HCT116 (cell line): ENCODE results near the gene MAOA. TPM values are rescaled to one million over a fixed set of nuclear protein-coding genes. Genes with fewer than 3 reads are reported as not detected.

Source experiments
- ATAC-seq: fragments of 200-7000 bp; cut with Tn5 transposase; 2 replicates; pipeline ENCODE4 v1.9.1; 2020; ENCODE audit warnings: mild to moderate bottlenecking, moderate library complexity
- BruUV-seq: library from RNA; stranded (reverse); fragments of 400-500 nt; replicated peaks from 2 replicates; lab custom pipeline; 2021; lab: Mats Ljungman, UMichigan
- CTCF ChIA-PET: fragments of 300-600 bp; sonication (Branson Sonifier 250); formaldehyde crosslinking; loops from one replicate; lab custom pipeline; 2021; ENCODE audit warnings: antibody characterized with exemption; lab: Charles Lee
- POLR2A ChIA-PET: fragments of 300-600, 350-600 bp; sonication (Branson Sonifier 250); formaldehyde crosslinking; loops from one replicate; lab custom pipeline; 2021; ENCODE audit warnings: antibody characterized with exemption; lab: Charles Lee
- RAD21 ChIA-PET, 2 experiments: fragments of 300-600 bp; sonication (Branson Sonifier 250); formaldehyde crosslinking; loops; one replicate each; lab custom pipeline; 2023; ENCODE audit warnings: low total read pairs in 2 of 2; ENCODE audit not compliant: uncharacterized antibody in 2 of 2, unreplicated experiment in 2 of 2, low non-redundant PET in 1 of 2; lab: Charles Lee
- DNase-seq: peaks from one replicate; pipeline ENCODE4 v3.0.0-alpha.2; 2010; ENCODE audit warnings: low read depth, low spot score
- H2AFZ ChIP-seq: fragments of 200-600 bp; shearing (Covaris generic), sonication (generic); 2 replicates; pipeline ENCODE4 v1.6.1; 2017; ENCODE audit warnings: low read depth, mixed run types, mixed read lengths, antibody characterized with exemption, low read length; ENCODE audit not compliant: poor library complexity, severe bottlenecking
- H3K27ac ChIP-seq: 2 replicates; pipeline ENCODE4 v1.5.1; 2012; ENCODE audit warnings: low read depth, low read length
- H3K27me3 ChIP-seq: fragments of 200-600 bp; sonication (generic); 2 replicates; pipeline ENCODE4 v1.6.1; 2016; ENCODE audit warnings: mixed run types, low read length, mixed read lengths; ENCODE audit not compliant: insufficient read depth
- H3K36me3 ChIP-seq, 2 experiments: fragments of 200-500 bp in 1 of 2; fragments of 200-600 bp in 1 of 2; sonication (Bioruptor generic) in 1 of 2; sonication (generic) in 1 of 2; 2 replicates each; pipeline versions ENCODE4 v1.5.1 to v1.6.1; 2014 to 2016; ENCODE audit warnings: low read length in 2 of 2, inconsistent platforms in 1 of 2, mixed read lengths in 1 of 2, mixed run types in 1 of 2; ENCODE audit not compliant: insufficient read depth in 2 of 2, control insufficient read depth in 1 of 2
- H3K4me1 ChIP-seq, 2 experiments: fragments of 200-600 bp in 1 of 2; sonication (generic) in 1 of 2; 2 replicates each; pipeline versions ENCODE4 v1.5.1 to v1.6.1; 2012 to 2017; ENCODE audit warnings: low read length in 2 of 2, inconsistent platforms in 1 of 2, mild to moderate bottlenecking in 1 of 2, mixed read lengths in 1 of 2, mixed run types in 1 of 2, moderate library complexity in 1 of 2; ENCODE audit not compliant: insufficient read depth in 2 of 2, control insufficient read depth in 1 of 2
- H3K4me2 ChIP-seq: fragments of 200-600 bp; sonication (generic); 2 replicates; pipeline ENCODE4 v1.6.1; 2017; ENCODE audit warnings: mixed run types, low read length, mixed read lengths
- H3K4me3 ChIP-seq, 2 experiments: fragments of 200-600 bp in 1 of 2; sonication (generic) in 1 of 2; replicated peaks in 1 of 2; 2 replicates each; pipeline ENCODE4 v1.5.1; 2011 to 2016; ENCODE audit warnings: low read length in 2 of 2, control low read depth in 1 of 2, low read depth in 1 of 2, mild to moderate bottlenecking in 1 of 2, mixed read lengths in 1 of 2, mixed run types in 1 of 2
- H3K79me2 ChIP-seq: fragments of 200-600 bp; sonication (generic); 2 replicates; pipeline ENCODE4 v1.6.1; 2017; ENCODE audit warnings: mild to moderate bottlenecking, mixed run types, low read length, moderate library complexity, mixed read lengths; ENCODE audit not compliant: insufficient read depth
- H3K9ac ChIP-seq: fragments of 200-600 bp; sonication (generic); 2 replicates; pipeline ENCODE4 v1.6.1; 2016; ENCODE audit warnings: low read length, mixed read lengths
- H3K9me2 ChIP-seq: fragments of 200-600 bp; sonication (generic), shearing (Covaris generic); 2 replicates; pipeline ENCODE4 v1.6.1; 2017; ENCODE audit warnings: mixed run types, mild to moderate bottlenecking, moderate library complexity; ENCODE audit not compliant: insufficient read depth
- H3K9me3 ChIP-seq, 2 experiments: fragments of 200-500 bp in 1 of 2; fragments of 200-600 bp in 1 of 2; sonication (Bioruptor generic) in 1 of 2; sonication (generic) in 1 of 2; 2 replicates each; pipeline ENCODE4 v1.6.1; 2014 to 2017; ENCODE audit warnings: low read length in 2 of 2, mixed read lengths in 2 of 2, inconsistent platforms in 1 of 2, low read depth in 1 of 2, mild to moderate bottlenecking in 1 of 2, mixed run types in 1 of 2, moderate library complexity in 1 of 2; ENCODE audit not compliant: control insufficient read depth in 1 of 2, insufficient read depth in 1 of 2
- H4K20me1 ChIP-seq: fragments of 200-600 bp; sonication (generic), shearing (Covaris generic); 2 replicates; pipeline ENCODE4 v1.6.1; 2017; ENCODE audit warnings: mixed run types, mild to moderate bottlenecking, moderate library complexity; ENCODE audit not compliant: insufficient read depth
- ATF3 ChIP-seq: IDR thresholded peaks from 2 replicates; pipeline ENCODE4 v1.6.1; 2012
- FOSL1 ChIP-seq: IDR thresholded peaks from 2 replicates; pipeline ENCODE4 v1.6.1; 2012; ENCODE audit warnings: low read depth
- MAX ChIP-seq: IDR thresholded peaks from 2 replicates; pipeline ENCODE4 v1.6.1; 2012
- POLR2A ChIP-seq: IDR thresholded peaks from 2 replicates; pipeline ENCODE4 v1.7.0; 2011; ENCODE audit warnings: borderline replicate concordance; ENCODE audit not compliant: insufficient read depth, insufficient read length; ENCODE audit errors: extremely low read depth
- ZFX ChIP-seq: fragments of 450-650 bp; IDR thresholded peaks from 2 replicates; pipeline ENCODE4 v1.6.1; 2017
- intact Hi-C: fragments of 100-400 bp; cut with micrococcal nuclease; formaldehyde crosslinking; loops from 2 replicates; pipeline ENCODE4 v1.10.0; 2022
- total RNA-seq: library from RNA; stranded (reverse); gene quantifications from one replicate; pipeline ENCODE4 v1.2.1, GENCODE V29; 2021; ENCODE audit not compliant: unreplicated experiment

The MAOA gene
- total RNA-seq, 1 experiment from 2014 or later = 13.6 TPM

GRCh38 chrX:43699475-43699874, 43.4 kb downstream of the MAOA start:
- Histone ChIP-seq H3K4me2 (no peak overlapping the region), H3K9me3 (no peaks in the 10 kb centered on the region), H3K79me2 (no peaks in the 10 kb centered on the region), H3K9ac (no peak overlapping the region), H3K27ac (no peak overlapping the region), H3K4me1 (no peaks in the 10 kb centered on the region), H3K27me3 (no peaks in the 10 kb centered on the region), H3K9me2 (no peaks in the 10 kb centered on the region), H3K4me3 (no peak overlapping the region), H2AFZ (no peak overlapping the region), H4K20me1 (no peaks in the 10 kb centered on the region), H3K36me3 (no peaks in the 10 kb centered on the region)
- ATAC-seq (no peak), DNase-seq (no peak)
- no peak for TF ChIP-seq POLR2A
- intact Hi-C loops = no loop called here
- ChIA-PET CTCF (no interaction called here), RAD21 (no interaction called here), POLR2A (no interaction called here)
- no TSS peak for BruUV-seq

GRCh38 chrX:43702079-43702524, 46.0 kb downstream of the MAOA start:
- H3K9ac ChIP-seq = no peak overlapping the region
- H3K27ac ChIP-seq = no peak overlapping the region
- no peaks in the 10 kb centered on the region for H3K79me2 ChIP-seq
- ChIA-PET RAD21 (no interaction called here), CTCF (no interaction called here), POLR2A (no interaction called here)
- ATAC-seq = no peak
- no peak overlapping the region for H3K4me3 ChIP-seq
- no peaks in the 10 kb centered on the region for H3K4me1 ChIP-seq
- H4K20me1 ChIP-seq = no peaks in the 10 kb centered on the region
- no peaks in the 10 kb centered on the region for H3K36me3 ChIP-seq
- no peaks in the 10 kb centered on the region for H3K27me3 ChIP-seq
- no TSS peak for BruUV-seq
- DNase-seq = no peak
- TF ChIP-seq FOSL1 (no peak), ATF3 (no peak), MAX (no peak), ZFX (no peak)
- no peak overlapping the region for H3K4me2 ChIP-seq
- no peaks in the 10 kb centered on the region for H3K9me2 ChIP-seq
- no peak overlapping the region for H2AFZ ChIP-seq
- intact Hi-C loops = no loop called here
- H3K9me3 ChIP-seq = no peaks in the 10 kb centered on the region
